Keratinocyte (primary cell): ENCODE results near the gene CHMP4B. TPM values are rescaled to one million over a fixed set of nuclear protein-coding genes. Genes with fewer than 3 reads are reported as not detected.

ENCODE experiments used
- DNase-seq: peaks from one replicate; pipeline ENCODE4 v3.0.0-alpha.2; 2011; ENCODE audit warnings: low read depth, missing footprints, low spot score
- FAIRE-seq: peaks from 2 replicates; lab custom pipeline; 2011; peaks lifted over from hg19 to GRCh38; lab: Jason Lieb, UNC
- H2AFZ ChIP-seq: 2 replicates; pipeline ENCODE4 v1.6.0; 2012; ENCODE audit warnings: low read length, control low read depth, inconsistent platforms; ENCODE audit not compliant: control insufficient read depth
- H3K27ac ChIP-seq: 2 replicates; pipeline ENCODE4 v1.5.1; 2011; ENCODE audit warnings: low read length; ENCODE audit not compliant: control insufficient read depth, insufficient read depth
- H3K27me3 ChIP-seq: 3 replicates; pipeline ENCODE4 v1.6.0; 2011; ENCODE audit warnings: low read length; ENCODE audit not compliant: control insufficient read depth, insufficient read depth; ENCODE audit errors: extremely low read depth
- H3K36me3 ChIP-seq, 2 experiments: 2 replicates in 1 of 2; 3 replicates in 1 of 2; pipeline ENCODE4 v1.5.1; 2011; ENCODE audit warnings: low read length in 2 of 2, mild to moderate bottlenecking in 1 of 2; ENCODE audit not compliant: control insufficient read depth in 2 of 2, insufficient read depth in 2 of 2; ENCODE audit errors: extremely low read depth in 1 of 2
- H3K4me1 ChIP-seq: 3 replicates; pipeline ENCODE4 v1.5.1; 2011; ENCODE audit warnings: low read length; ENCODE audit not compliant: control insufficient read depth, insufficient read depth; ENCODE audit errors: extremely low read depth
- H3K4me2 ChIP-seq: 3 replicates; pipeline ENCODE4 v1.6.0; 2011; ENCODE audit warnings: low read depth, low read length; ENCODE audit not compliant: control insufficient read depth, insufficient read depth; ENCODE audit errors: extremely low read depth
- H3K4me3 ChIP-seq, 3 experiments: fragments of 200-600 bp in 1 of 3; sonication (generic) in 1 of 3; 2 replicates in 2 of 3; 3 replicates in 1 of 3; pipeline ENCODE4 v1.5.1; 2011 to 2016; ENCODE audit warnings: low read length in 3 of 3, mild to moderate bottlenecking in 3 of 3, control low read depth in 2 of 3, inconsistent platforms in 1 of 3, low read depth in 1 of 3, mixed read lengths in 1 of 3, mixed run types in 1 of 3, moderate library complexity in 1 of 3; ENCODE audit not compliant: control insufficient read depth in 2 of 3, insufficient read depth in 2 of 3; ENCODE audit errors: extremely low read depth in 1 of 3
- H3K79me2 ChIP-seq: 2 replicates; pipeline ENCODE4 v1.6.0; 2012; ENCODE audit warnings: low read length; ENCODE audit not compliant: control insufficient read depth, insufficient read depth
- H3K9ac ChIP-seq: 3 replicates; pipeline ENCODE4 v1.6.0; 2011; ENCODE audit warnings: low read length; ENCODE audit not compliant: control insufficient read depth, insufficient read depth; ENCODE audit errors: extremely low read depth
- H3K9me1 ChIP-seq: 3 replicates; pipeline ENCODE4 v1.6.0; 2011; ENCODE audit warnings: low read length; ENCODE audit not compliant: control insufficient read depth, insufficient read depth; ENCODE audit errors: extremely low read depth
- H3K9me3 ChIP-seq: 2 replicates; pipeline ENCODE4 v1.5.1; 2012; ENCODE audit warnings: low read depth, low read length; ENCODE audit not compliant: control insufficient read depth
- H4K20me1 ChIP-seq: 3 replicates; pipeline ENCODE4 v1.6.0; 2011; ENCODE audit warnings: low read length; ENCODE audit not compliant: control insufficient read depth, insufficient read depth; ENCODE audit errors: extremely low read depth
- EZH2 ChIP-seq: IDR thresholded peaks from one replicate; pipeline ENCODE4 v1.6.1; 2012; ENCODE audit warnings: inconsistent platforms, mild to moderate bottlenecking, low read length, moderate library complexity
- dilution Hi-C: fragments of 300-500 bp; cut with MboI; formaldehyde crosslinking; loops from one replicate; pipeline ENCODE4 v1.7.0; 2020; ENCODE audit warnings: low sequenced_read_pairs; ENCODE audit not compliant: extremely low pct_ligation_motif_present
- polyA plus RNA-seq, 5 experiments: library from polyadenylated mRNA; depleted of rRNA in 3 of 5; stranded (reverse) in 3 of 5; stranded (forward) in 1 of 5; unstranded in 1 of 5; fragments of >200 nt; gene quantifications; 1 replicate in 1 of 5; 2 replicates in 3 of 5; 3 replicates in 1 of 5; pipeline versions ENCODE4 v1.2.1 to v1.2.3, GENCODE V29; 2011 to 2012; ENCODE audit warnings: missing spikeins in 2 of 5, low read depth in 1 of 5, low replicate concordance in 1 of 5
- TF ChIP-seq, protein P1 (sequence below), 3 experiments: IDR thresholded peaks in 1 of 3; conservative IDR thresholded peaks in 1 of 3; optimal IDR thresholded peaks in 1 of 3; 2 replicates in 2 of 3; 3 replicates in 1 of 3; pipeline versions ENCODE3 to v1.5.1; 2011; ENCODE audit warnings: low read length in 3 of 3, mild to moderate bottlenecking in 3 of 3, moderate library complexity in 2 of 3, control low read depth in 1 of 3, inconsistent platforms in 1 of 3; ENCODE audit not compliant: insufficient read depth in 2 of 3; ENCODE audit errors: extremely low read depth in 1 of 3

Gene CHMP4B
- polyA plus RNA-seq, 1 donor (not counting 4 experiments of a cell fraction or from before 2014, with no cell fraction given), result 72.2 TPM

DNA sequence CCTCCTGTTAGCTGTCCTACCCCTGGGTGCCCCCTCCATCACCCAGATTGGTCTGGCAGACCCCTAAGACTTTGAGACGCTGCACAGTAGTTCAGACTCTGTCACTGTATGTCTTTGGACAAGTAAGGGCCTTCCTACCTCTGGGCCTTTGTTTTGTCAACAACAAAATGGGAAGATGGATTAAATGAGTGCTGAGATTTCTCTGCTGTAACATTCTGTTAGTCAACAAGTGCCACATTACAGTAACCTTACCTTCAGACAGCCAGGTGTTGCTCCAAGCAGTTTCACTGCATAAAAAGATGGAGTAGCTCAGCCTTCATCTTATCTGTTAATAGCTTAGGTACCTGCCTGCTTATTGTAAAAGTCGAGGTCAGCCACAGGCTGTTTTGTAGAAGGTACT is 16.0 kb downstream of the CHMP4B start:
- FAIRE-seq (no peak), DNase-seq (no peak)
- peaks cover 2 to 11% of the 10 kb centered on the region in 2 experiments for H3K36me3 ChIP-seq
- peaks cover 13% of the 10 kb centered on the region for H3K9me1 ChIP-seq
- TF ChIP-seq, protein P1, sequence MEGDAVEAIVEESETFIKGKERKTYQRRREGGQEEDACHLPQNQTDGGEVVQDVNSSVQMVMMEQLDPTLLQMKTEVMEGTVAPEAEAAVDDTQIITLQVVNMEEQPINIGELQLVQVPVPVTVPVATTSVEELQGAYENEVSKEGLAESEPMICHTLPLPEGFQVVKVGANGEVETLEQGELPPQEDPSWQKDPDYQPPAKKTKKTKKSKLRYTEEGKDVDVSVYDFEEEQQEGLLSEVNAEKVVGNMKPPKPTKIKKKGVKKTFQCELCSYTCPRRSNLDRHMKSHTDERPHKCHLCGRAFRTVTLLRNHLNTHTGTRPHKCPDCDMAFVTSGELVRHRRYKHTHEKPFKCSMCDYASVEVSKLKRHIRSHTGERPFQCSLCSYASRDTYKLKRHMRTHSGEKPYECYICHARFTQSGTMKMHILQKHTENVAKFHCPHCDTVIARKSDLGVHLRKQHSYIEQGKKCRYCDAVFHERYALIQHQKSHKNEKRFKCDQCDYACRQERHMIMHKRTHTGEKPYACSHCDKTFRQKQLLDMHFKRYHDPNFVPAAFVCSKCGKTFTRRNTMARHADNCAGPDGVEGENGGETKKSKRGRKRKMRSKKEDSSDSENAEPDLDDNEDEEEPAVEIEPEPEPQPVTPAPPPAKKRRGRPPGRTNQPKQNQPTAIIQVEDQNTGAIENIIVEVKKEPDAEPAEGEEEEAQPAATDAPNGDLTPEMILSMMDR (optimal IDR thresholded peaks at IDR 0.05 in 1 of 3, IDR thresholded peaks at IDR 0.05 in 1 of 3, conservative IDR thresholded peaks at IDR 0.05 in 1 of 3; ENCODE audit: extremely low read depth in 1 of 3, insufficient read depth in 2 of 3, low read length in 3 of 3), result no peak
- TF ChIP-seq EZH2, result no peak
- H3K4me2 ChIP-seq, result no peak overlapping the region
- no peaks in the 10 kb centered on the region for H3K4me1 ChIP-seq
- H3K4me3 ChIP-seq, result no peak overlapping the region
- peaks cover 87% of the 10 kb centered on the region for H3K79me2 ChIP-seq
- no peaks in the 10 kb centered on the region for H3K9me3 ChIP-seq
- no peak overlapping the region for H2AFZ ChIP-seq
- H3K27me3 ChIP-seq, result no peaks in the 10 kb centered on the region
- dilution Hi-C loops, result no loop called here
- no peak overlapping the region for H3K9ac ChIP-seq
- H4K20me1 ChIP-seq, result peaks cover 22% of the 10 kb centered on the region
- no peak overlapping the region for H3K27ac ChIP-seq

DNA sequence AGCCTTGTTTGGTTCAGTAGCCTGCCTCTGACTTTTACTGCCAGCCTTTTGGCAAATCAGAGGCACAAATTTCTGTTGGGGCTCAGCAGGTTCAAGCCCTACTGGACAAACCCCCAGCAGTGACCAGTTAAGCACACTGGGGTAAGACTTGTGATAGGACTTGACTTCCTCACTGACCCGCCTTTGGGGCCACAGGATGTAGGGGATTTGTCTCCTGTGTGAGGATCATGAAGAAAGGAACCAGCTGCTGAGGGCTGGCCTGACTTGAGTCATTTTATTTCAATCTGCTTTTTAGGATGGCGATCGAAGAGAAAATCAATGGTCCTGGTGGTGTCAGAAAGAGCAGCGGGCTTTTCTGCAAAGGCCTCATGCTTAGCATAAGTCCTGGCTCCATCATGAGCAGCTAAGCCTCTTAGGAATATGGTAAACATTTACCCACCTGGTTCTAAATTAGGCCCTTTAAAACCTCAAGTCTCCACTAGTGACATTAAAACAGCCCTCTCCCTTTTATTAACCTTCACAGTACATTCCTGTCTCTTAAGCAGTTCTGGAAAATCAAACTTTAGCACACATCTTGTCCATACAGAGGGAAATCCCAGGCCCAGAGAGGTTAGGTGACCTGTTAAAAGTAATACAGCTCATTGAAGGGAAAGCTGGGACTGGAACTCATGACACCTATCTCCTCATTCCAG is 16.6 kb downstream of the CHMP4B start:
- H2AFZ ChIP-seq, result no peak overlapping the region
- H3K4me3 ChIP-seq, result no peak overlapping the region
- TF ChIP-seq, protein P1 (optimal IDR thresholded peaks at IDR 0.05 in 1 of 3, IDR thresholded peaks at IDR 0.05 in 1 of 3, conservative IDR thresholded peaks at IDR 0.05 in 1 of 3; ENCODE audit: extremely low read depth in 1 of 3, insufficient read depth in 2 of 3, low read length in 3 of 3), result no peak
- no peak for TF ChIP-seq EZH2
- H3K79me2 ChIP-seq, result peaks cover 85% of the 10 kb centered on the region
- H4K20me1 ChIP-seq, result peaks cover 19% of the 10 kb centered on the region
- H3K27ac ChIP-seq, result no peak overlapping the region
- no peaks in the 10 kb centered on the region for H3K4me1 ChIP-seq
- H3K27me3 ChIP-seq, result no peaks in the 10 kb centered on the region
- no peak for FAIRE-seq
- no peak overlapping the region for H3K9ac ChIP-seq
- dilution Hi-C loops, result no loop called here
- H3K4me2 ChIP-seq, result no peak overlapping the region
- H3K36me3 ChIP-seq, result peaks cover 2 to 7% of the 10 kb centered on the region in 2 experiments
- H3K9me3 ChIP-seq, result no peaks in the 10 kb centered on the region
- peaks cover 14% of the 10 kb centered on the region for H3K9me1 ChIP-seq
- no peak for DNase-seq
